Measurements from ENCODE around the gene DUSP3.
A peak's percentile ranks its signal among the peaks of the same experiment; 100 is the strongest.

DUSP3 gene

DNA sequence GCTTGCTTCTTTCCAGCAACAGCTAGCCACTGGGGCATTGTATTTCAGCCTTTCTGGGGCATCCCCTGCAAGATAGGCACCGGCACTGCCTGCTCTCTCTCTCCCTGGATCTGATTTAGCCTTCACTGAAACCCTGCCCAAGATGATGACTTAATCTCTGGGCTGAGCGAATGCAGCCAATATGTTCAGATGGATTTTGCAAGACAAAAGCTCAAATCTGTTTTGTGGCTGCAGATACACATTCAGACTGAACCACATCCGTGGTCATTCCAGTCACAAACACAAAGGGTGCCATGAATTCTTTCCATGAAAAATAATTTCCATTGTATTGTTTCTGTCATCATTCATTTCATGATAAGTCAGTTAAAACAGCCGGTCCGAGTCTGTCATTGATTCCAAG, 44.4 kb downstream of the DUSP3 start:
- no peak for DNase-seq (ENCODE audit: low read depth in 2 of 2, low spot score in 1 of 2)

DNA sequence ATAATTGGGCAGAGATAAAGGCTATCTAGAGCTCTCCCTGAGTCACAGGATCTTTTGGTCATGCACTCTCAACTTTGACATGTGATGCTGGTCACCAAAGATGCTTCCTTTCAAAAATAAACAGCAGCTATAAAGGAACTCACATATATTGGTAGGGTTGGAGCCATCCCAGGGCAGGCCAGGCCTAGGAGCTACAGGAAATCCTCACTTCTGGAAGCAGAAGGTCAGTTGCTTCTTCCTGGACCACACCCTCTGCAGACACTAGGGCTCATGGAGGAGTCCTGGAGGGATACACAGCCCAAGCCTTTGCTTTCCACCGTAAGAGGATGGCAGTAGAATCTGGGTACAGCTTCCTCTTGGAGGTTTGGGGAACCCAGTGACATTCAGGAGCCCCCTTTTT, 44.8 kb downstream of the DUSP3 start:
- no peak for DNase-seq (ENCODE audit: low read depth in 2 of 2, low spot score in 1 of 2)

DNA sequence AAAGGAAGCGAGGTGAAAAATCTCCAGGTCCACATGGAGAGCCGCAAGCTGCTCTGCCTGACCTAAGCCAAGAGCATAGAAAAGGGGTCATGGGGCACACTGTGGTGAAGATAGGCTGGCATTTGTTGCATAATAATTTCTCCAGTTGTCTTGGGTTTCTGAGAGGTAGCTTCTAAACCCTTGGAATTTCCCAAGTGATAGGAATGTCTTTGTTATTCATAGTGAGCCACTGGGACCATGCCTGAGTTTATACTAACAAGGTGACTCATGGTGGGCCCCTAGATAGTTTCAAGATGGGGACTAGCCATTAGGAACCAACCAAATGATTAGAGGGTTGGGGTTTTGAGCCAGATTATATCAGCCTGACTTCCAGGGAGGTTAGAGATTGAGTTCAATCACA, 45.8 kb downstream of the DUSP3 start:
- DNase-seq (ENCODE audit: low read depth in 2 of 2, low spot score in 1 of 2): no peak

DNA sequence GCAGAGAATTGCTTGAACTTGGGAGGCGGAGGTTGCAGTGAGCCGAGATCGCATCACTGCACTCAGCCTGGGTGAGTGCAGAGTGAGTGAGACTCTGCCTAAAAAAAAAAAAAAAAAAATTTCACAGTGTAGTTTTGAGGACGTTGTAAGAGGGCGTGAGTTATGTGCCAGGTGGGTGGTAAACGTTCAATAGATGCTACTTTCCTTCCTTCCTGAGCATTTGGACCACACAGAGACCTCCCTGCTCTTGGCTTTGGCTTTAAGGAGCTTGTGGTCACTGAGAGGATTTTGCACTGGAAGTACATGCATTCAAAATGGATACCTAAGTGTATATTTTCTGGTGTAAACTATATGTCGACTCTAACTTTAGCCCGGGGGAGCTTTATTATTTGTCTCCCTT, 50.7 kb downstream of the DUSP3 start:
- no peak for DNase-seq (ENCODE audit: low read depth in 2 of 2, low spot score in 1 of 2)

DNA sequence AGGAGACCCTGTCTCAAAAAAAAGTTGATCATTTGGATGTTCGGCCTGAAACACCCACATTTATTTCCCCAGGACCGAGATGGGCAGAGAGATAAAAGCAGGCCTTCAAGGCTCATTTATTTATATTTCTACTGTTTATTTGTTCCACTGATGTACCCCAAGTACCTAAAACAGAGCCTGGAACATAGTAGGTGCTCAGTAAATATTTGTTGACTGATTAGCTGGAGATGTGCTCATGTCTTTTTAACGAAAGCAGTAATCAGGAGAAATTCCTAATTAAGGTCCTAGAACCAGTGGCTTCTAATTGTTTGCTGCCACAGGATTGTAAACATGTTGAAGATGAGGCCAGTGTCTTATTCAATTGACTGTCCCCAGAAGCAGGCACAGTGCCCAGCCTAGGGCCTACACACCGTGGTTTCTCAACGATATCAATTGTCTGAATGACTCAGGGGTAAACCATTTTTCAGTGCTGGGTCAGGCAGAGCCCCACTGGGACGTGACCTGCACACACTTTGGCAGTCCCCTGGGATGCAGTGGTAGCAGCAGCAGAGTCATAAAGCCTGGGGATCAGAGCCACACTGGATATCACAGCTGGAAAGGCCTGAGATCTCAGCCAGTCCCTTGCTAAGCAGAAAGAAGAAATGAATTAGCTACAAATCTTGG, 54.9 kb downstream of the DUSP3 start:
- no peak for DNase-seq (ENCODE audit: low read depth in 2 of 2, low spot score in 1 of 2)

DNA sequence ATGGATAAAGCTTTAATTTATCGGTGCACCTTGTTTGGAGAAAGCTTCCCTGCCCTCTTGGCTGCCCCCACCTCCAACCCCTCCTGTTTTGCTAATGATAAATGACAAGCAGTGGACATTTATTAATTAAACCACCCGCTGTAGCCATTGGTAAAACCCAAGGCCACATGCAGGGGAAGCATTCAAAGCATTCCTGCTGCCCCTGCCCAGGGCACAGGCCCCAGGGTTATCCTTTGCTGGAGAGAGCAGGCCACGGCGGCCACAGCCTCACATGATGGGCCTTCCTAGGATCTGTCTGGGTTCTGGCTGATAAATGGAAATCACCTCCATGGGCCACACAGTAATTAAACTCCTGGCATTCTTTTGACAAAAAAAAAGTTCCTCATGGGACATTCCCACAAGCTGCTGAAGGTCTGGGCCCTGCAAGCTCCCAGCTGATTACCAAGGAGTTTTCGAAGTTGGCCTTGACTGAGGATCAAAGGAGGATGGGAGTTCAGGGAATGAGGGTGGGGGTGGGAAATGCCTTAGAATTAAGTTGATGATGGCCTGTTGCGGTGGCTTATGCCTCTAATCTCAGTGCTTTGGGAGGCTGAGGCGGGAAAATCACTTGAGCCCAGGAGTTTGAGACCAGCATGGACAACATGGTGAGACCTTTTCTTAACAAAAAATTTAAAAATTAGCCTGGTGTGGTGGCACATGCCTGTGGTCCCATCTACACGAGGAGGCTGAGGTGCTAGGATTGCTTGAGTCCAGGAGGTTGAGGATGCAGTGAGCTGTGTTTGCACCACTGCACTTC, 55.7 kb downstream of the DUSP3 start:
- DNase-seq (ENCODE audit: low read depth in 2 of 2, low spot score in 1 of 2): no peak

DNA sequence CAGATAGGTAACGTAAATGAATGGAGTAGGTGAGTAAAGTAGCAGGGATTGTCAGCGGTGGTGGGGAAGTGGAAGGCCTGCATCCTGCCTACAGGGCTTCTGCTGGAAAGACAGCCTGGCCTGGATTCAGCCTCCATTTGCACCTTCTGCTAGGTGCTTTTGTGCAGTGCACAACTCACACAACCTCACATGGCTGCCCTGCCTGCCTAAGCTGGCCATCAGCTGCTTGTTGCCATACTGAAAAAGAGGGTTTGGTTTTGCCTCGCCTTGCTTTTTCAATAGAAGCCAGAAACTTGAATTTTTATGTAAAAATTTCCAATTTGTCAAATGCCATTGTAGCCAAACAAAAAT, 56.5 kb downstream of the DUSP3 start:
- no peak for DNase-seq (ENCODE audit: low read depth in 2 of 2, low spot score in 1 of 2)

DNA sequence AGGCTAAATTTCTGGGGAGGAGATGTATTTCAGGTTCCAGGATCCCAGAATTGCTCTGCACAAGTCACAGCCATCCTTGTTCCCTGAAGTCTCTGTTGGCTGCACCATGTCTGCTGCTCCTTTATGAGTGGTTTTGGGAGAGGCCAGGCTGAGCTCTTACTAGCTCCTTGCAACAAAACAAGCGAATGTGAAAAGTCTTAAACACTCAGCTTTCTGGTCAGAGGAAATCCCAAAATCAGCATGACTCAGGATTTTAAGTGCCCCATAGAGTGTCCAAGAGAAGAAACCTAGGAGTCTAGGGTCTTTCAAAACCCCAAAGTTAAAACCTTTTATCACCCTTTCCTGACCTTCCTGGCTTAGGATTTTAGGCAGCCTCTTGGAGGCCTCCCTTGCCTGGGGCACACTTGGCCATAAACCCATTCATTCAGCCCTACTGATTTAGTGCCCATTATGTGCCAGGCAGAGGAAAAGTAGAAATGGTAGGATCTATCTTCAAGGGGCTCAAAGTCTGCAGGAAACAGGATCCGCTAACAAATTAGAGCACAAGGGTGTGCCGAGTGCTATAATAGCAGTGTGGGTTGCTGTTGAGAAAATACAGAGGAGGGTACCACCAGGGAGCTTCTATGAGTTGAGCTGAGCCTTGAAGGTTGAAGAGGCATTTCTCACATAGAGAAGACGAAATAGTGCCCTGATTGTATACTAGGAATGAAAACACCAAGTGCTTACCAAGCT, 57.1 kb downstream of the DUSP3 start:
- no peak for DNase-seq (ENCODE audit: low read depth in 2 of 2, low spot score in 1 of 2)

DNA sequence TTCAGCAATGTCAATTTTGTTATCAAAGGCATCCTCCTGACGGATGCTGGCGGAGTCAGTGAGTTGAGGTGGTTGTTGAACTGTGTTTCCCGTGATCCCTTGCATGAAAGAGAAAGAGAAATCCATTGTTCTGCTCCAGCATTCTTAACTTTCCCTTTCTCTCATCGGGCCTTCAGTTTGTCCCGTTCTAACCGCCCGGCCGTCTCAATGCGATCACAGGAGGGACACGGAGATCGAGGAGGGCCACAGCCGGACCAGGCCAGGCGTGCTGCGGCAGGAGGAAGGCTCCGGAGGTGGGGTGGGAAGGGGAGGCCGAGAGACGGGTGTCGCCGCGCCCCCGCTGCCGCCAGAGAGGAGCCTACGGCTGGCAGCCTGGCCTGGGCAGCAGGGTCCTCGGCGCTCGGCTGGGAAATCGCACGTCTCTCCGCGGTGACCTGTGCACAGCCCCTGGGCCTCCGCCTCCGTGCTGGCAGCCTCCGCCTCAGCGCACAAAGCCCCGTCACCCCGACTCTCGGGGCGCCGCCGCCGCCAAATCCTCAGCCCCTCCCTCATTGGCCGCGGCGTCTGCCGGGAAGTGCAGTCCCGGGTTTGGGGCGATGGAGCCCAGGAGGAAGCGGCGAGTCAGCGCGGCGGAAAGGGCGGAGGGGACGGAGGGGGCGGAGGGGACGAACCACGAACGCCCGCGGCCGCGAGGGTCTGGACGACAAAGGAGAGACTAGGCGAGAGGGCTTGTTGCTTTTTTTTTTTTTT, 58.3 kb downstream of the DUSP3 start:
- DNase-seq (ENCODE audit: low read depth in 2 of 2, low spot score in 1 of 2): peak; percentile 27 to 47

DNA sequence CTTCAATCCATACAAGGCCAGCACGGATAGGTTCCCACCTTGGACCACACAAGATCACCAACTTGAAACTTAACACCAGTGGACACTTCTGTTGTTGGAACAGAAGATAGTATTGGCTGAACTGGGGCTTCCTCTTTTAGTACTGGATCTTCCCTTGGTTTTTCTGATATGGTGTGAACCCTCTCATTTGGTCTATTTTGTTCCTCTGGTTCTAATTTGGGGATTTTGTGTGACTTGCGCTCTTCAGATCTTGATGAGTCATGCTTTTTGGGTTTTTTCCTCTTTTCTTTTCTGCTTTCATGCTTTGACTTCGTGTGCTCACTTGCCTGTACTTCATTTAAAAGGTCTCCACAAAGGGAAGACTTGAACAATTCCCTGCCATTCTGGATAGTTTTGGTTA, 59.2 kb downstream of the DUSP3 start:
- DNase-seq (ENCODE audit: low read depth in 2 of 2, low spot score in 1 of 2): no peak

DNA sequence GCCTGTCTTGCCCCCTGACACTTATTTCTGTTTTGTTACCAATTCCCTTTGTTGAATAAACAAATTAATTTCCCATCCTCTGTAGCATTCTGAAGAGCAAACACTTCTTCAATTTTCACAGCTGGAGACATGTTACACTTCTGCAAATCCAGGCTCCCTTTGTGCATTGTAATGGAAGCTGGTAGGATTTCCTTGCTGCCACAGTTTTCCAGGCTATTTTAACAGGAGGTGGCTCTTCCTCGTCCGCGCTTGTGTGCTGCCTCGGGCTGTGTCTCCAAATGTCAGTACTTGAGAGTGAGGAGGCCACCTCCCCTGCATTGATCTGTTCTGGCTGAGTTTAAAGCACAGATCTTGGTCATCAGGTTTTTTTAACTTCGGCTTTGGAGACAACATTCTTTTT, 60.2 kb downstream of the DUSP3 start:
- DNase-seq (ENCODE audit: low read depth in 2 of 2, low spot score in 1 of 2): no peak

DNA sequence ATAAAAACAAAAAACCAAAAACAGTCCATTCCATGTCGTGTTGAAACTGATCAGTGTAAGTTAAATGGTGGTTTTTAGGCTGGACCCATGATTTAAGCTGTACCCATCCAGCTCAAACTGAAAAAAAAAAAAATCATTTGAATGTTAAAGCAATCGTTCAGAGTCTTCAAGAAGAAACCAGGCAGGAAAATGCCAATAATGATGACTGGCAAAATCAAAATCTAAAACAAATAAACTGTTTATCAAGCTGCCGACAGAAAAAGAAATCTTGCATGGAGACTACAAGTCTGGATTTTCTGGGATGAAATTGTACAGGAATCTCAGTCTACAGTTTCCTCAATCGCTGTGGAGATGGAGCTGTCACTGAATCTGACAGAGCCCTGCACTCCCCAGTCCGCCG, 60.9 kb downstream of the DUSP3 start:
- no peak for DNase-seq (ENCODE audit: low read depth in 2 of 2, low spot score in 1 of 2)

Data from stimulated activated CD8-positive, alpha-beta memory T cell treated with anti-CD3 and anti-CD28 coated beads, Interleukin-4, amount 100 ng/mL, for 1 hour (primary cell).